ENCODE measurements around the gene SLC38A4.

Gene SLC38A4

DNA sequence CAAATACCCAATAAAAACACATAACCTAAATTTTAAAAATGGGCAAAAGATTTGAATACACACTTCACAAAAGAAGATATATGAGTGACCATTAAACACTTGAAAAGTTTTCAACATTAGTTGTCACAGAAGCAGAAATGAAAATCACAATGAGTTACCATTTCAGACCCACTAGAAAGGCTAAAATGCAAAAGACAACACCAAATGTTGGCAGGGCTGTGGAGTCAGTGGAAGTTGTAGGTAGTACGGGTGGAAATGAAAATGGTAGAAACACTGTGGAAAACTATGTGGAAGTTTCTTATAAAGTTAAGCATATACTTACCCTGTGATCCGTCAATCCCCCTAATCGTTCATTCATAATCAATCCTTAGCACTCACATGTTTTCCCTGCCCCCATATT lies 61.8 kb downstream of the SLC38A4 start:
- TF ChIP-seq, protein P1, sequence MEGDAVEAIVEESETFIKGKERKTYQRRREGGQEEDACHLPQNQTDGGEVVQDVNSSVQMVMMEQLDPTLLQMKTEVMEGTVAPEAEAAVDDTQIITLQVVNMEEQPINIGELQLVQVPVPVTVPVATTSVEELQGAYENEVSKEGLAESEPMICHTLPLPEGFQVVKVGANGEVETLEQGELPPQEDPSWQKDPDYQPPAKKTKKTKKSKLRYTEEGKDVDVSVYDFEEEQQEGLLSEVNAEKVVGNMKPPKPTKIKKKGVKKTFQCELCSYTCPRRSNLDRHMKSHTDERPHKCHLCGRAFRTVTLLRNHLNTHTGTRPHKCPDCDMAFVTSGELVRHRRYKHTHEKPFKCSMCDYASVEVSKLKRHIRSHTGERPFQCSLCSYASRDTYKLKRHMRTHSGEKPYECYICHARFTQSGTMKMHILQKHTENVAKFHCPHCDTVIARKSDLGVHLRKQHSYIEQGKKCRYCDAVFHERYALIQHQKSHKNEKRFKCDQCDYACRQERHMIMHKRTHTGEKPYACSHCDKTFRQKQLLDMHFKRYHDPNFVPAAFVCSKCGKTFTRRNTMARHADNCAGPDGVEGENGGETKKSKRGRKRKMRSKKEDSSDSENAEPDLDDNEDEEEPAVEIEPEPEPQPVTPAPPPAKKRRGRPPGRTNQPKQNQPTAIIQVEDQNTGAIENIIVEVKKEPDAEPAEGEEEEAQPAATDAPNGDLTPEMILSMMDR (IDR thresholded peaks at IDR 0.05; ENCODE audit: low read depth, low read length), result no peak
- DNase-seq (ENCODE audit: extremely low read depth, low read depth), result no peak

DNA sequence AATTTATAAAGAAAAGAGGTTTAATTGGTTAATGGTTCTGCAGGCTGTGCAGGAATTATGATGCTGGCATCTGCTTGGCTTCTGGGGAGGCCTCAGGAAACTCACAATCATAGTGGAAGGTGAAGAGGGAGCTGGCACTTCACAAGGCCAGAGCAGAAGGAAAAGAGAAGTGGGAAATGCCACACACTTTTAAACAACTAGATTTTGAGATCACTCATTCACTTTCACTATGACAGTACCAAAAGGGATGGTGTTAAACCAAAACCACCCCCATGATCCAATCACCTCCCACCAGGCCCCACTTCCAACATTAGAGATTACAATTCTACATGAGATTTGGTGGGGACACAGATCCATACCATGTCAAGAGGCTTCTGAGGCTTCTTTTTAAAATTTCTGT lies 62.6 kb downstream of the SLC38A4 start:
- no peak for DNase-seq (ENCODE audit: extremely low read depth, low read depth)
- TF ChIP-seq, protein P1 (IDR thresholded peaks at IDR 0.05; ENCODE audit: low read depth, low read length), result no peak

DNA sequence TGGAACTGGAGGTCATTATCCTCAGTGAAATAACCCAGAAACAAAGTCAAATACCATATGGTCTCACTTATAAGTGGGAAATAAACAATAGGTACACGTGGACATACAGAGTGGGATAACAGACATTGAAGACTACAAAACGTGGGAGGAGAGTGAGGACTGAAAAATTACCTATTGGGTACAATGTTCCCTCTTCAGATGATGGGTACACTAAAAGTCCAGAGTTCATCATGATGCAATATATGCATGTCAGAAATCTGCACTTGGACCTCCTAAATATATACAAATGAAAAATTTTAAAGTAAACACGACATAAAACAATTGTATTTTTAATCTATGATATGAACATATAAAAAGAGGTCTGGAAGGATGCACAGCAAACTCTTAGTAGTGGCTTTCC lies 71.2 kb downstream of the SLC38A4 start:
- TF ChIP-seq, protein P1 (IDR thresholded peaks at IDR 0.05; ENCODE audit: low read depth, low read length), result no peak
- no peak for DNase-seq (ENCODE audit: extremely low read depth, low read depth)

DNA sequence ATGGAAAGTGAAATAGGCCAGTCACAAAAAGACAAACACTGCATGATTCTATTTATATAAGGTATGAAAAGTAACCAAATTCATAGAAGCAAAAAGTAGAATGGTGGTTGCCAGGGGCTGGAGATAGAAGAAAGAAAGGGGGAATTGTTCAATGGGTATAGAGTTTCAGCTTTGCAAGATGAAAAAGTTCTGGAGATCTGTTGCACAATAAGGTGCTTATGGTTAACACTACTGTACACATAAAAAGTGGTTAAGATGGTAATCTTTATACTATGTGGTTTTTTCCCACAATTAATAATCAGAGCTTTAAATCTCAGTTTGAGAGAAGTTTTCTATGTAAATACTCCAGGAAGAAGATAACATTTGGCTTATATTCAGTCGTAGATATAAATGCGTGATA lies 73.4 kb downstream of the SLC38A4 start:
- DNase-seq (ENCODE audit: extremely low read depth, low read depth), result no peak
- TF ChIP-seq, protein P1 (IDR thresholded peaks at IDR 0.05; ENCODE audit: low read depth, low read length), result no peak

DNA sequence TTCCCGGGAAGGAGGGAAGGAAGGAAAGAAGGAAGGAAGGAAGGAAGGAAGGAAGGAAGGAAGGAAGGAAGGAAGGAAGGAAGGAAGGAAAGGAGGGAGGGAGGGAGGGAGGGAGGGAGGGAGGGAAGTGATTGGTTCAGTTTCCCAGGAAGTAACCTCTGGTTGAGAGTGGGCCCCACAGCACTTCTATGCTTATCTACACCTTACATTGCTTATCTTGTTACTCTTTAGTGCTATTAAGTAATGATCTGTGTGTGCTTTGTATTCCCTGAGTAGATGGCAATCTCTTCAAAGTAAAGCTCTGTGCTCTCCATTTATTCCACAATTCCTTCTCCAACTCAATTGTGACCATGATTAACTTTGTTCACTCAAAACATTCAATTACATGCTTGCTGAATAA lies 74.6 kb downstream of the SLC38A4 start:
- no peak for DNase-seq (ENCODE audit: extremely low read depth, low read depth)
- TF ChIP-seq, protein P1 (IDR thresholded peaks at IDR 0.05; ENCODE audit: low read depth, low read length), result no peak

DNA sequence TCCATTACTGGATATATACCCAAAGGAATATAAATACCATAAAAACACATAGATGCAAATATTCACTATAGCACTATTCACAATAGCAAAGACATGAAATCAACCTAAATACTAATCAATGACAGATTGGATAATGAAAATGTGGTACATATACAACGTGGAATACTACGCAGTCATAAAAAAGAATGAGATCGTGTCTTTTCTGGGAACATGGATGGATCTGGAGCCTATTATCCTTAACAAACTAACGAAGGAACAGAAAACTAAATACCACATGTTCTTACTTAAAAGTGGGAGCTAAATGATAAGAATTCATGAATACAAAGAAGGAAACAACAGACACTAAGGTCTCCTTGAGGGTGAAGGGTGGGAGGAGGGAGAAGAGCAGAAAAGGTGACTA lies 76.5 kb downstream of the SLC38A4 start:
- DNase-seq (ENCODE audit: extremely low read depth, low read depth), result no peak
- TF ChIP-seq, protein P1 (IDR thresholded peaks at IDR 0.05; ENCODE audit: low read depth, low read length), result no peak

DNA sequence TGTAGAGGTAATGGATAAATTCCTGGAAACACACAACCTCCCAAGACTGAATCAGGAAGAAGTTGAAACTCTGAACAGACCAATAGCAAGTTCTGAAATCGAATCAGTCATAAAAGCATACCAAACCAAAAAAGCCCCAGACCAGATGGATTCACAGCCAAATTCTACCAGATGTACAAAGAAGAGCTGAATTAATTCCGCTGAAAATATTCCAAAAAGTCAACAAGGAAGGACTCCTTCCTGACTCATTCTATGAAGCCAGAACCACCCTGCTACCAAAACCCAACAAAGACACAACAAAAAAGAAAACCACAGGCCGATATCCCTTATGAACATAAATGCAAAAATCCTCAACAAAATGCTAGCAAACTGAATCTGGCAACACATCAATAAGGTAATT lies 81.5 kb downstream of the SLC38A4 start:
- peak; percentile 14 for DNase-seq (ENCODE audit: extremely low read depth, low read depth)
- TF ChIP-seq, protein P1 (IDR thresholded peaks at IDR 0.05; ENCODE audit: low read depth, low read length), result no peak

Data from AG09319 (cell line).